ENCODE results near the gene ARHGEF9. TPM values are rescaled to one million over a fixed set of nuclear protein-coding genes. Genes with fewer than 3 reads are reported as not detected.

ARHGEF9 gene
- 10.4 and 11.0 TPM in 2 replicates for total RNA-seq

DNA sequence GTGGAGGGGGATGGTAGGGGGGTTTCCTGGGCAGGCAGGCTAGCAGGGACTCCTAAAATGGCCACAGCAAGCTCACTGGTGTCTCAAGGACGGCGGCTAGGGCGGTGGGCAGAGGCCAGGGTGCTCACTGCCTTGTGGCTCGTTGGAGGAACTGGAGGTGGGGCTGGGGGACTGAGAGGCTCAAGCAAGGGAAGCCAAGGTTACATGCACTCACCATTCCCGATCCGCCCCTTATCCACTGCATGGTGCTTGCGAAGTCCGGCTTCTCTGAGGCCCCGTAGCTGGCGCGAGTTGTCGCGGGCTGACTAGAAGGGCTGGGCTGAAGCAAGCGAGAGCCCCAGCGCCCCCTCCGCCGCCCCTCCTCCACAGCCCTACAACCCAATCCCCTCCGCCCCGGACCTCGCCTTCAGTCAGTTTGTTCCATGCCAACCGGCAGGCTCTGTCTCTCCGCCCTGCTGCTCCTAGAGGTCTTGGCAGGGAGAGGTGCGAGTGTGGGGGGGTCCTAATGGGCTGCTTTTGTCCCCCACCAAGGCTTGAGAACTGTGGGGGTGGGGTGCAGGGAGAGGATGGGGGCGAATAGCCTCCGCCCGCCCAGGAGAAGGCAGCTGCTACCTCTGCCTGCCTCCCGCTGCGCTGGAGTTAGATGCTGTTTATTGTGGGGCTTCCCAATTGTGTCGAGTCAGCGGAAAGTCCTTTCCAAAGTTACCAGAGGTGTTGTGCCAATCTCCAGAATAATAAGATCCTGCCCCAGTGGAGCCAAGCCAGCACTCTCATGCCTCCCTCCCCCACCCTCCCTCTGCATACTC is at the start of gene ARHGEF9:
TSS of gene ARHGEF9 (minus strand) at position 313 of the 806 bp plus-strand sequence. CDS start at position 244, 69 bp downstream.

